Endothelial cell of umbilical vein (primary cell): ENCODE results near the gene MYO9A. TPM values are rescaled to one million over a fixed set of nuclear protein-coding genes. Genes with fewer than 3 reads are reported as not detected.

Experiments
- BruUV-seq: library from RNA; stranded (reverse); fragments of 400-500 nt; replicated peaks from 2 replicates; lab custom pipeline; 2021; lab: Mats Ljungman, UMichigan
- CTCF ChIA-PET: fragments of 300-600, 350-600 bp; sonication (Branson Sonifier 250); formaldehyde crosslinking; loops from one replicate; lab custom pipeline; 2021; ENCODE audit warnings: antibody characterized with exemption, inconsistent platforms; lab: Charles Lee
- POLR2A ChIA-PET: fragments of 300-600, 350-600 bp; sonication (Branson Sonifier 250); formaldehyde crosslinking; loops from one replicate; lab custom pipeline; 2021; ENCODE audit warnings: antibody characterized with exemption, inconsistent platforms; lab: Charles Lee
- DNase-seq: peaks from one replicate; pipeline ENCODE4 v3.0.0-alpha.2; 2011; ENCODE audit warnings: low read depth, low spot score
- FAIRE-seq: peaks from 2 replicates; lab custom pipeline; 2011; peaks lifted over from hg19 to GRCh38; lab: Jason Lieb, UNC
- H2AFZ ChIP-seq: 2 replicates; pipeline ENCODE4 v1.6.0; 2012; ENCODE audit warnings: low read depth, low read length, control low read depth, inconsistent platforms
- H3K27ac ChIP-seq: 2 replicates; pipeline ENCODE4 v1.5.1; 2011; ENCODE audit warnings: low read depth, mild to moderate bottlenecking, control low read depth, low read length, moderate library complexity; ENCODE audit not compliant: insufficient read depth
- H3K27me3 ChIP-seq, 2 experiments: 2 replicates each; pipeline versions ENCODE4 v1.6.0 to v1.6.1; 2011; ENCODE audit warnings: low read length in 2 of 2, mixed read lengths in 1 of 2; ENCODE audit not compliant: control insufficient read depth in 2 of 2, insufficient read depth in 2 of 2
- H3K36me3 ChIP-seq, 2 experiments: 2 replicates in 1 of 2; 3 replicates in 1 of 2; pipeline ENCODE4 v1.5.1; 2011; ENCODE audit warnings: low read length in 2 of 2, mild to moderate bottlenecking in 1 of 2, moderate library complexity in 1 of 2; ENCODE audit not compliant: control insufficient read depth in 2 of 2, insufficient read depth in 2 of 2; ENCODE audit errors: extremely low read depth in 1 of 2
- H3K4me1 ChIP-seq: 3 replicates; pipeline ENCODE4 v1.5.1; 2011; ENCODE audit warnings: mild to moderate bottlenecking, low read length; ENCODE audit not compliant: control insufficient read depth, insufficient read depth; ENCODE audit errors: extremely low read depth
- H3K4me2 ChIP-seq: 2 replicates; pipeline ENCODE4 v1.6.1; 2011; ENCODE audit warnings: low read length, control low read depth, mixed read lengths; ENCODE audit not compliant: insufficient read depth
- H3K4me3 ChIP-seq, 3 experiments: fragments of 200-600 bp in 1 of 3; sonication (generic), shearing (Covaris generic) in 1 of 3; replicated peaks in 1 of 3; 2 replicates each; pipeline ENCODE4 v1.5.1; 2011 to 2016; ENCODE audit warnings: control low read depth in 3 of 3, low read length in 3 of 3, mild to moderate bottlenecking in 2 of 3, inconsistent platforms in 1 of 3, low read depth in 1 of 3, moderate library complexity in 1 of 3; ENCODE audit not compliant: insufficient read depth in 1 of 3
- H3K79me2 ChIP-seq: 2 replicates; pipeline ENCODE4 v1.6.0; 2012; ENCODE audit warnings: low read length, inconsistent platforms; ENCODE audit not compliant: control insufficient read depth, insufficient read depth
- H3K9ac ChIP-seq: replicated peaks from 2 replicates; pipeline ENCODE3; 2011; ENCODE audit warnings: low read length, control low read depth; ENCODE audit not compliant: insufficient read depth; ENCODE audit errors: extremely low read depth
- H3K9me1 ChIP-seq: replicated peaks from 3 replicates; pipeline ENCODE4 v1.6.0; 2011; ENCODE audit warnings: mild to moderate bottlenecking, low read length; ENCODE audit not compliant: control insufficient read depth, insufficient read depth; ENCODE audit errors: extremely low read depth
- H3K9me3 ChIP-seq: replicated peaks from 2 replicates; pipeline ENCODE4 v1.5.1; 2012; ENCODE audit warnings: low read length, inconsistent platforms; ENCODE audit not compliant: control insufficient read depth, insufficient read depth
- H4K20me1 ChIP-seq: replicated peaks from 2 replicates; pipeline ENCODE3; 2011; ENCODE audit warnings: mild to moderate bottlenecking, low read length; ENCODE audit not compliant: control insufficient read depth, insufficient read depth; ENCODE audit errors: extremely low read depth
- EZH2 ChIP-seq: IDR thresholded peaks from 2 replicates; pipeline ENCODE4 v1.6.1; 2012; ENCODE audit warnings: borderline replicate concordance, low read depth, mild to moderate bottlenecking, moderate library complexity, low read length, inconsistent platforms; ENCODE audit not compliant: severe bottlenecking
- FOS ChIP-seq: IDR thresholded peaks from 2 replicates; pipeline ENCODE4 v1.6.1; 2011; ENCODE audit warnings: mild to moderate bottlenecking, low read length, moderate library complexity, borderline replicate concordance; ENCODE audit not compliant: insufficient read depth
- GATA2 ChIP-seq: IDR thresholded peaks from 2 replicates; pipeline ENCODE4 v1.7.0; 2011; ENCODE audit warnings: low read depth, mild to moderate bottlenecking, moderate library complexity, mixed read lengths, low read length; ENCODE audit not compliant: insufficient read length, insufficient read depth
- JUN ChIP-seq: IDR thresholded peaks from 2 replicates; pipeline ENCODE4 v1.6.1; 2011; ENCODE audit warnings: borderline replicate concordance, low read depth; ENCODE audit not compliant: insufficient read length, insufficient read depth
- MYC ChIP-seq: IDR thresholded peaks from one replicate; pipeline ENCODE4 v1.6.1; 2011; ENCODE audit warnings: mild to moderate bottlenecking, low read depth, low read length
- POLR2A ChIP-seq: IDR thresholded peaks from 2 replicates; pipeline ENCODE4 v1.6.1; 2012; ENCODE audit warnings: low read depth, mild to moderate bottlenecking, control low read depth, low read length
- POLR2AphosphoS5 ChIP-seq: IDR thresholded peaks from 2 replicates; pipeline ENCODE4 v1.6.1; 2012; ENCODE audit warnings: low read depth, mild to moderate bottlenecking, control low read depth, low read length, moderate library complexity; ENCODE audit not compliant: insufficient read depth
- dilution Hi-C: fragments of 300-500 bp; cut with MboI; formaldehyde crosslinking; loops from one replicate; pipeline ENCODE4 v1.15.0; 2019; ENCODE audit warnings: low sequenced_read_pairs; ENCODE audit not compliant: extremely low pct_ligation_motif_present
- intact Hi-C: fragments of 100-400 bp; cut with micrococcal nuclease; formaldehyde crosslinking; loops from one replicate; pipeline ENCODE4 v1.10.0; 2022
- polyA plus RNA-seq, 4 experiments: library from polyadenylated mRNA; depleted of rRNA in 3 of 4; stranded (reverse) in 3 of 4; unstranded in 1 of 4; fragments of >200 nt; gene quantifications; 2 replicates each; pipeline versions ENCODE4 v1.2.1 to v1.2.3, GENCODE V29; 2011 to 2012; ENCODE audit warnings: missing spikeins in 1 of 4
- total RNA-seq: library from RNA; stranded (reverse); gene quantifications from 2 replicates; pipeline ENCODE4 v1.2.3, GENCODE V29; 2021
- TF ChIP-seq, protein P1 (sequence below): IDR thresholded peaks from 2 replicates; pipeline ENCODE4 v1.6.1; 2011; ENCODE audit not compliant: insufficient read depth, insufficient read length
- TF ChIP-seq, protein P2 (sequence below), 2 donors: IDR thresholded peaks; 1 replicate in 1 of 2; 2 replicates in 1 of 2; pipeline ENCODE4 v1.5.1; 2011; ENCODE audit warnings: low read length in 2 of 2, mild to moderate bottlenecking in 2 of 2, moderate library complexity in 2 of 2, control low read depth in 1 of 2, inconsistent platforms in 1 of 2, low read depth in 1 of 2; ENCODE audit not compliant: insufficient read depth in 1 of 2; ENCODE audit errors: extremely low read depth in 1 of 2

MYO9A gene
- total and polyA plus RNA-seq, 2 donors (not counting 3 experiments of a cell fraction or from before 2014, with no cell fraction given), result 6.4 to 30.3 TPM

DNA sequence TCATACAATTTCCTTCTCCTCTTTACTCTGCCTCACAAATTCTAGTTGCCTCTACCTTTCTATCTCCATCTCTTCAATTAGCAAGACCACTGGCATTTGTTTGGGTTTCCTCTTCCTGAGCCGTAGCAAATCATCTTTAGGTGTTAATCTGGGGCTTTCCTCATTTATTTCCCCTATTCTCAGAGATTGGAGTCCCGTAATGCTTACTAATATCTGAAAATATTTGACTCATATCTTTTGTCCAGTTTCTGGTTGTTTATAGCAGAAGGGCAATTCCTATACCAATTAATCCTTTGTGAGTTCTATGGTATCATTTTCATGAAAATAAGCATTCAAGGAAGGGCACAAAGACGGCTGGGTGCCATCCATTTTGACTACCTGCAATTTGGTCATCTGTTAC lies 203.9 kb downstream of the MYO9A start:
- intact Hi-C loops, result no loop called here
- Histone ChIP-seq H3K9ac (no peak overlapping the region), H3K9me1 (no peaks in the 10 kb centered on the region), H3K27me3 (no peaks in the 10 kb centered on the region), H4K20me1 (no peaks in the 10 kb centered on the region), H3K4me1 (no peaks in the 10 kb centered on the region), H3K36me3 (no peaks in the 10 kb centered on the region), H3K9me3 (no peaks in the 10 kb centered on the region), H3K79me2 (no peaks in the 10 kb centered on the region), H3K27ac (no peak overlapping the region), H3K4me3 (no peak overlapping the region), H2AFZ (no peak overlapping the region), H3K4me2 (no peak overlapping the region)
- DNase-seq (no peak), FAIRE-seq (no peak)
- no TSS peak for BruUV-seq
- ChIA-PET POLR2A (no interaction called here), CTCF (interaction anchor here (1.2 kb wide), 1 partner anchor 33 kb away, joined by 3 read pairs; no protein-coding TSS in a partner anchor)
- TF ChIP-seq JUN (no peak), POLR2A (no peak), FOS (no peak), MYC (no peak), EZH2 (no peak), GATA2 (no peak), POLR2AphosphoS5 (no peak)
- TF ChIP-seq, protein P1, sequence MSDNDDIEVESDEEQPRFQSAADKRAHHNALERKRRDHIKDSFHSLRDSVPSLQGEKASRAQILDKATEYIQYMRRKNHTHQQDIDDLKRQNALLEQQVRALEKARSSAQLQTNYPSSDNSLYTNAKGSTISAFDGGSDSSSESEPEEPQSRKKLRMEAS, result no peak
- TF ChIP-seq, protein P2, sequence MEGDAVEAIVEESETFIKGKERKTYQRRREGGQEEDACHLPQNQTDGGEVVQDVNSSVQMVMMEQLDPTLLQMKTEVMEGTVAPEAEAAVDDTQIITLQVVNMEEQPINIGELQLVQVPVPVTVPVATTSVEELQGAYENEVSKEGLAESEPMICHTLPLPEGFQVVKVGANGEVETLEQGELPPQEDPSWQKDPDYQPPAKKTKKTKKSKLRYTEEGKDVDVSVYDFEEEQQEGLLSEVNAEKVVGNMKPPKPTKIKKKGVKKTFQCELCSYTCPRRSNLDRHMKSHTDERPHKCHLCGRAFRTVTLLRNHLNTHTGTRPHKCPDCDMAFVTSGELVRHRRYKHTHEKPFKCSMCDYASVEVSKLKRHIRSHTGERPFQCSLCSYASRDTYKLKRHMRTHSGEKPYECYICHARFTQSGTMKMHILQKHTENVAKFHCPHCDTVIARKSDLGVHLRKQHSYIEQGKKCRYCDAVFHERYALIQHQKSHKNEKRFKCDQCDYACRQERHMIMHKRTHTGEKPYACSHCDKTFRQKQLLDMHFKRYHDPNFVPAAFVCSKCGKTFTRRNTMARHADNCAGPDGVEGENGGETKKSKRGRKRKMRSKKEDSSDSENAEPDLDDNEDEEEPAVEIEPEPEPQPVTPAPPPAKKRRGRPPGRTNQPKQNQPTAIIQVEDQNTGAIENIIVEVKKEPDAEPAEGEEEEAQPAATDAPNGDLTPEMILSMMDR (IDR thresholded peaks at IDR 0.05; ENCODE audit: extremely low read depth in 1 of 2, insufficient read depth in 1 of 2, low read depth in 1 of 2, low read length in 2 of 2), result no peak
- dilution Hi-C loops, result no loop called here
